ENCODE measurements around the gene ZSCAN5A.

- TF ChIP-seq, protein P1, sequence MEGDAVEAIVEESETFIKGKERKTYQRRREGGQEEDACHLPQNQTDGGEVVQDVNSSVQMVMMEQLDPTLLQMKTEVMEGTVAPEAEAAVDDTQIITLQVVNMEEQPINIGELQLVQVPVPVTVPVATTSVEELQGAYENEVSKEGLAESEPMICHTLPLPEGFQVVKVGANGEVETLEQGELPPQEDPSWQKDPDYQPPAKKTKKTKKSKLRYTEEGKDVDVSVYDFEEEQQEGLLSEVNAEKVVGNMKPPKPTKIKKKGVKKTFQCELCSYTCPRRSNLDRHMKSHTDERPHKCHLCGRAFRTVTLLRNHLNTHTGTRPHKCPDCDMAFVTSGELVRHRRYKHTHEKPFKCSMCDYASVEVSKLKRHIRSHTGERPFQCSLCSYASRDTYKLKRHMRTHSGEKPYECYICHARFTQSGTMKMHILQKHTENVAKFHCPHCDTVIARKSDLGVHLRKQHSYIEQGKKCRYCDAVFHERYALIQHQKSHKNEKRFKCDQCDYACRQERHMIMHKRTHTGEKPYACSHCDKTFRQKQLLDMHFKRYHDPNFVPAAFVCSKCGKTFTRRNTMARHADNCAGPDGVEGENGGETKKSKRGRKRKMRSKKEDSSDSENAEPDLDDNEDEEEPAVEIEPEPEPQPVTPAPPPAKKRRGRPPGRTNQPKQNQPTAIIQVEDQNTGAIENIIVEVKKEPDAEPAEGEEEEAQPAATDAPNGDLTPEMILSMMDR (IDR thresholded peaks at IDR 0.05) = no peak
- TF ChIP-seq POLR2A (IDR thresholded peaks at IDR 0.05) = no peak
- TF ChIP-seq EP300 (IDR thresholded peaks at IDR 0.05) = no peak
Observed at GRCh38 chr19:56304243-56304642, 10.4 kb downstream of the ZSCAN5A start.
